Measurements from ENCODE around the gene PLEKHG4. TPM values are rescaled to one million over a fixed set of nuclear protein-coding genes. Genes with fewer than 3 reads are reported as not detected.

The PLEKHG4 gene
- total RNA-seq, 4 donors from 2014 or later = 6.8 to 45.3 (median 17.1) TPM

GRCh38 chr16:67269766-67270165, 9.6 kb upstream of the PLEKHG4 start:
- no peak overlapping the region for H3K4me3 ChIP-seq
- no peaks in the 10 kb centered on the region for H3K9me3 ChIP-seq
- no peaks in the 10 kb centered on the region for H3K36me3 ChIP-seq
- no peak overlapping the region for H3K27ac ChIP-seq
- DNase-seq = no peak
- H3K4me1 ChIP-seq = no peaks in the 10 kb centered on the region
- TF ChIP-seq POLR2A (IDR thresholded peaks at IDR 0.05) (no peak), CTCF (IDR thresholded peaks at IDR 0.05) (no peak)
- H3K27me3 ChIP-seq = no peaks in the 10 kb centered on the region
- intact Hi-C loops (cut with DNase I; ENCODE audit: low total_unique reads) = no loop called here

- intact Hi-C loops (cut with DNase I; ENCODE audit: low total_unique reads) = no loop called here
These were observed 8.4 kb upstream of the PLEKHG4 start for GRCh38 chr16:67270931-67271338.

DNA sequence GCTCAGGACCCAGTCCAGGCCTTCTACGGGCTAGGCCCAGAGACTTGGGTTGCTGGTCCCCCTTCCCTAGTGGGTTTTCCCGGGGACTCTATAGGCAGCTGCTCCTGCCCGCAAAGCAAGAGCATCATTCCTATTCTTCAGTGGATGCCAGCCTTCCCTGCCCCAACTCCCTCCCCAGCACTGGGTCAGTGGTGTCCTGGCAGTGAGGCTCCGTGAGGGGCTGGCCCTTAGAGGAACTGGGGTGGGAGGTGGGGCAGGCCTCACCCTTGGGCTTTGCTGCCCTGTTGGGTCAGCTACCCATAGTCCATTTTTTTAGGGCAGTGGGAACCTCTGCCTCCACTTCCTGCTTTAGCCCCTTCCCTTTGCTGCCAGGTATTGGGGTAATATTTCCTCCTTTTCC, 7.9 kb upstream of the PLEKHG4 start:
- Histone ChIP-seq H3K27me3 (no peaks in the 10 kb centered on the region), H3K9me3 (no peaks in the 10 kb centered on the region), H3K4me1 (no peaks in the 10 kb centered on the region), H3K36me3 (no peaks in the 10 kb centered on the region), H3K4me3 (no peak overlapping the region), H3K27ac (no peak overlapping the region)
- intact Hi-C loops (cut with DNase I; ENCODE audit: low total_unique reads) = no loop called here
- TF ChIP-seq CTCF (IDR thresholded peaks at IDR 0.05) (no peak), POLR2A (IDR thresholded peaks at IDR 0.05) (no peak)
- no peak for DNase-seq

More at GRCh38 chr16:67270931-67271338, 8.4 kb upstream of the PLEKHG4 start:
- Histone ChIP-seq H3K27me3 (no peaks in the 10 kb centered on the region), H3K36me3 (no peaks in the 10 kb centered on the region), H3K4me1 (no peaks in the 10 kb centered on the region), H3K27ac (no peak overlapping the region), H3K9me3 (no peaks in the 10 kb centered on the region), H3K4me3 (no peak overlapping the region)
- TF ChIP-seq POLR2A (IDR thresholded peaks at IDR 0.05) (no peak), CTCF (IDR thresholded peaks at IDR 0.05) (no peak)
- no peak for DNase-seq

GRCh38 chr16:67275321-67275720, 4.0 kb upstream of the PLEKHG4 start:
- intact Hi-C loops (cut with DNase I; ENCODE audit: low total_unique reads) = no loop called here
- Histone ChIP-seq H3K4me3 (no peak overlapping the region), H3K27ac (no peak overlapping the region), H3K4me1 (peaks cover 0 to 5% of the 10 kb centered on the region in 2 donors), H3K27me3 (no peaks in the 10 kb centered on the region), H3K9me3 (no peaks in the 10 kb centered on the region), H3K36me3 (no peaks in the 10 kb centered on the region)
- TF ChIP-seq POLR2A (IDR thresholded peaks at IDR 0.05) (no peak), CTCF (IDR thresholded peaks at IDR 0.05) (no peak)
- DNase-seq = no peak

DNA sequence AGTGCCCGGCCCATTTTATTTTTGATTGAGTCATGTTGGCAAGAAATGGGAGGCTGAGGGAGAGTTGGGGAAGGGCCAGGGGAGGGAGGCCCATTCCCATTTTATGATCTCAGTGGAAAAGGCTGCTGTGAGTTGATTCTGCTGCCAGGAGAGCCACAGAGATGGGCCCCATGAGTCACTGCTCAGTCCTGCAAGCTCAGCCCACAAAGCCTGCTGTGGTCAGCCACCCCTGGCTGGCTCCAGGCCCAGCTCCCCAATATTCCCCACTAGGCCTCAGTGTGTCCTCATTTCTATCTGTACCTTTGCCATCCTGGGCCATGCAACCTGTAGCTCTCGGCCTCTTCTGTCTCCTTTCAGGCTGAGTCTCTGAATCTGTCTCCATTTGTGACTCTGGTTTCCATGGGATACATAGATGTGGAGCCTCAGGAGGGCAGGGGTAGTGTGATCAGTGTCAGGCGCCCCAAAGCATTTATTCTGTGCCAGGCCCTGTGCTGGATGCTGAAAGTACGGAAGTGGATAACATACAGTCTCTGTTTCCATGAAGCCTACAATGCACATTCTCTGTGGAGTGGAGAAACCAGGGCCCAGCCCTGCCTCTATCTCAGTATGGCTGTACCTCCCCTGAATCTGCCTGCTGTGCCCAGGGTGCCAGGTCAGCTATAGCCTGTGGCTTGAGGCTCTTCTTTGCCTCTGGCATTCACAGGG, 1.9 kb upstream of the PLEKHG4 start:
- peak; percentile 67 to 69 for DNase-seq
- peak overlapping the region; percentile 53 to 75 for H3K27ac ChIP-seq
- no peaks in the 10 kb centered on the region for H3K9me3 ChIP-seq
- intact Hi-C loops (cut with DNase I; ENCODE audit: low total_unique reads) = no loop called here
- H3K36me3 ChIP-seq = no peaks in the 10 kb centered on the region
- peaks cover 0 to 5% of the 10 kb centered on the region in 2 donors for H3K4me1 ChIP-seq
- H3K27me3 ChIP-seq = no peaks in the 10 kb centered on the region
- no peak overlapping the region for H3K4me3 ChIP-seq
- TF ChIP-seq CTCF (IDR thresholded peaks at IDR 0.05) (no peak), POLR2A (IDR thresholded peaks at IDR 0.05) (no peak)

All from uterus (tissue), 4 donors.